Measurements from ENCODE around the gene PARM1. TPM values are rescaled to one million over a fixed set of nuclear protein-coding genes. Genes with fewer than 3 reads are reported as not detected.

Gene PARM1
- total RNA-seq, 2 donors from 2014 or later = not detected

DNA sequence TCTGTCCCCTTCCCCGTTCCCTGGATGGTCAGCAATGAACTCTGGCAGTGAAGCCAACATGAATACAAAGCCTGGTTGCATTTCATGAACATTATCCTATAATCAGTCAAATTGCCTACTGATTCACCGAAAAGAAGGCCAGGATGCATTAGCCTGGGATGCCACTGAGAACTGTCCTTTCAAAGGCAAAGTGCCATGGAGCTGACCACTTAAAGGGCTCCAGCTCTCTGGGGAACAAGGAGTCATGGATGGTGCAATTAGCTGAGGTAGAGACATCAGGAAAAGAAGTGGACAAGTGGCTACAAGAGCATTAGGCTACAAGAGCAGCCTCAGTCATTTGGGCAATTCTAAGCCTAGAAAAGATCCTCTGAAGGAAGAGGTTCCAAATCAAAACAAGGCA is 69.0 kb downstream of the PARM1 start:
- no peak for DNase-seq (ENCODE audit: low spot score in 2 of 2)
- Mint-ChIP-seq H3K27ac (no peak overlapping the region), H3K9me3 (peaks cover 3 to 12% of the 10 kb centered on the region in 2 donors), H3K36me3 (peaks cover 0 to 6% of the 10 kb centered on the region in 2 donors)
- no peak for ATAC-seq

- DNase-seq (ENCODE audit: low spot score in 2 of 2) = no peak
- peaks cover 0 to 8% of the 10 kb centered on the region in 2 donors for H3K36me3 Mint-ChIP-seq
- H3K27ac Mint-ChIP-seq = no peak overlapping the region
- no peak for ATAC-seq
- H3K9me3 Mint-ChIP-seq = peaks cover 4 to 15% of the 10 kb centered on the region in 2 donors
Measured at GRCh38 chr4:75002381-75002780, 69.5 kb downstream of the PARM1 start.

DNA sequence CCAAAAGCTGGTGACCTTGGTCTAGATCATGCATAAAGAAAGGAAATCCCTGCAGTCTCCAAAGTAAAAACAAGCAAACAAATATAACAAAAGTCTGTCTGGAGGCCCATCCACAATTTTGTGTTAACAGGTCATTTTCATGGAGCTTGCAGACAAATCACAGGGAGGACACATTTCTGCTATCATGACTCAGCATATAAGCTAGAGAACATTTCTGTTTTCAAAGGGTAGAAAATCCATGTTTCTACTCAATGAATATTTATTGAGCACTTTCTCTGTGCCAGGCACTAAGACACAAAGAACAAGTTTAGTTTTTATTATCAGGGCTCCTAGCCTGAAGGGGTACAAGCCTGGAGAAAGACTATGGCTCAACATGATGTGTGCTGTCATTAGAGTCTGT is 71.1 kb downstream of the PARM1 start:
- DNase-seq (ENCODE audit: low spot score in 2 of 2) = no peak
- no peak for ATAC-seq
- Mint-ChIP-seq H3K27ac (no peak overlapping the region), H3K36me3 (peaks cover 0 to 17% of the 10 kb centered on the region in 2 donors), H3K9me3 (peaks cover 11 to 25% of the 10 kb centered on the region in 2 donors)

DNA sequence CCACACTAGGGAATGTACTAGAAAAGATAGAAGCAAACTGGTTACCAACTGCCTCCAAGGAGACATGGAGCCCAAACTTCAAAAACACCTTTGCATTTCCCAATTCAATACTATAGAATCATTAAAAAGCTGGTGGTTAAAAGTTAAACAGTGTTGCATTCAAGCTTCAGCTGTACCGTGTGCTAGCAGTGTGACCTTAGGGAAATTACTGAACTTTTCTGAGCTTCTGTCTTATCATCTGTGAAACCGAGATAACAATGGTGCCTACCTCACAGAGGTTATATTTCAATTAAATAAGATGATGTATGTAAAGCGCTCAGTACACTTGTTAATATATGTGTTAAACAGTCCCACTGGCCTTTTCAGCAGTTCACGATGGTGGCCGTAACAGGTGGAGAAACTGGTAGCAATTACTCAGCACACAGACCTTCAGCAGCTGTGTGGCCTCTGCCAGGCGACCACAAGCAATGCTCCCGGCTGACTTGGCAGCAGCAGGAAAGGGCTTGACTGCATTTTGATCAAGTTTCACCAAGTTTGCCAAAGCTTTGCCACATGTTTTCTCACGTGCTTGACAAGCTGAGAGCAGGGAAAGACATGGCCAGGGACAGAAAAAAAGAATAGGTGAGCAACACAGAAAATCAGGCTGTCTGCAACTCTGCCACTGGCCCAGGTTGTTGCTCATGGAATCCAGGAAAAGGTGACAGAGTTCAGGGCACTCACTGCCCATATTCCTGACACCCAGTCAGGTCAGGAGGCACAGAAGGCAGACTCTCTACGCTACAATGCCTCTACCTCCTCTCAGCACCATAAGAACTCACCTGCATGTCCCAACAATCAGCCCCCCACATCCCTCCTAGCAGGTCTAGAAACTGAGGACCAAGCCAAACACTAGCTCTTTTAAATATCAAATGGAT is 72.1 kb downstream of the PARM1 start:
- ATAC-seq = no peak
- no peak for DNase-seq (ENCODE audit: low spot score in 2 of 2)
- Mint-ChIP-seq H3K36me3 (peaks cover 0 to 17% of the 10 kb centered on the region in 2 donors), H3K9me3 (peaks cover 11 to 30% of the 10 kb centered on the region in 2 donors), H3K27ac (no peak overlapping the region)

DNA sequence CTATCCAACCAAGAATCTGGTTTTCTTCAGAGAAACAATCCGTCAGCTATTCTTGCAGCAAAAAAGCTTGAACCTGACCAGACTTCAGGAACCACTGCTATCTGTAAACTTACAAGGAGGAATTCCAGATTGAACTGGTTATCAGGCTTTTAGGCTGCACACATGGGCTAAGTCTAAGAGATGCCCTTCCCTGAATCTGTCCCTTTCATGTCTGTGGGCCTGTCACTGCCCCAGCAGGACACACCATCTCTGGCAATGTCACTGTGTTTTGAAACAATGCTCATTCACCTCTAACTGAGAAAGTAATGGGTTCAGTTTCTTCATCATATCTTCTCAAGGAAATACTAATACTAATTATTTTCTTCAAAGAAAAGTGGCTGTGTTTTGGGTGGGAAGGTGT is 72.8 kb downstream of the PARM1 start:
- ATAC-seq = no peak
- peaks cover 11 to 30% of the 10 kb centered on the region in 2 donors for H3K9me3 Mint-ChIP-seq
- H3K27ac Mint-ChIP-seq = no peak overlapping the region
- no peak for DNase-seq (ENCODE audit: low spot score in 2 of 2)
- H3K36me3 Mint-ChIP-seq = peaks cover 0 to 17% of the 10 kb centered on the region in 2 donors

DNA sequence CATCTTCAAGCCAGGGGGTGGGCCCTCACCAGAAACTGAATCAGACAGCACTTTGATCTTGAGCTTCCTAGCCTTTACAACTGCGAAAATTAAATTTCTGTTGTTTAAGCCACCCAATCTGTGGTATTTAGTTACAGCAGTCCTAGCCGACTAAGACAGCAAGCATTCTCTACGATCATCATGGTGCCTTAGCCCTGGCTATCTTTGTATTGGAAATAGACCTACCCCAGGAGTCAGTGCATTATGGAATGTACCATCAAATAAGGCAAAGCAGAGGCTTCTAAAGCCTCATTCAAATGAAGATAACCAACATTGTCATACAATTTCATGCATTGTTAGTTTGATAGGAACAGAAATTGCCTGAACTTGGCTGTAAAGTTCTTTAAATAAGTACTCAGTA is 75.0 kb downstream of the PARM1 start:
- peaks cover 11 to 34% of the 10 kb centered on the region in 2 donors for H3K9me3 Mint-ChIP-seq
- no peak for ATAC-seq

GRCh38 chr4:75009138-75009537 is 76.2 kb downstream of the PARM1 start:
- Mint-ChIP-seq H3K36me3 (peaks cover 0 to 12% of the 10 kb centered on the region in 2 donors), H3K9me3 (peaks cover 14 to 34% of the 10 kb centered on the region in 2 donors), H3K27ac (no peak overlapping the region)
- no peak for ATAC-seq
- DNase-seq (ENCODE audit: low spot score in 2 of 2) = no peak

More for the DNA sequence above, 75.0 kb downstream of the PARM1 start:
- H3K36me3 Mint-ChIP-seq = peaks cover 0 to 17% of the 10 kb centered on the region in 2 donors
- H3K27ac Mint-ChIP-seq = no peak overlapping the region
- no peak for DNase-seq (ENCODE audit: low spot score in 2 of 2)

DNA sequence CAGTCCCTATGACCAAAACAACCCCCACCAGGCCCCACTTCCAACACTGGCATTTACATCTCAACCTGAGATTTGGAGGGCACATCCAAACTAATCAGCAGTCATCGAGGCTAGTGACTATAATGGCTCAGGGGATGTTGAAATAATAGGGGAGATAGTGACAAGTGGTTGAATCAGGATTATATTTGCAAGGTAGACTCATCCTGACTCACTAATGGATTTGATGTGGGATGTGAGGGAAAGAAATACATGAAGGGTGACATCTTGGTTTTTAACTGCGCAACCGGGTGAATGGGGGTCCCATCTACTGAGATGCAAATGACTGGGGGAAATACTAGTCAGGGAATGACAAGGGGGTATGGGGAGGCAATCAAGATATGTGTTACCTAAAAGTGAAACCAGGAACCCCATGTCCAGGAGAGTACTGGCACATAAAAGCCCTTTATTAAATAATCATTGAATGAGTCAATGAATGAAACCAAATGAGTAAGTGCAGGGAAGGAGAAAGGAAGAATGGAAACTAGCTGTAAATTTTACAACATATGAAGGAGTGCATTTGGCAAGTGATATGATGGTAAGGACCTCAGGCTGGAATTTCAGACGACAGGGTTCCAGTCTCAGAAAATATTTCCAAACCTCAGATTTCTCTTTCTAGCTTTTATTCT is 78.3 kb downstream of the PARM1 start:
- Mint-ChIP-seq H3K27ac (no peak overlapping the region), H3K36me3 (peaks cover 0 to 11% of the 10 kb centered on the region in 2 donors), H3K9me3 (peaks cover 11 to 32% of the 10 kb centered on the region in 2 donors)
- ATAC-seq = no peak
- no peak for DNase-seq (ENCODE audit: low spot score in 2 of 2)

- ATAC-seq = no peak
- Mint-ChIP-seq H3K27ac (no peak overlapping the region), H3K9me3 (peaks cover 3 to 17% of the 10 kb centered on the region in 2 donors), H3K36me3 (no peaks in the 10 kb centered on the region)
- DNase-seq (ENCODE audit: low spot score in 2 of 2) = no peak
Measured at GRCh38 chr4:75015627-75016026, 82.7 kb downstream of the PARM1 start.

DNA sequence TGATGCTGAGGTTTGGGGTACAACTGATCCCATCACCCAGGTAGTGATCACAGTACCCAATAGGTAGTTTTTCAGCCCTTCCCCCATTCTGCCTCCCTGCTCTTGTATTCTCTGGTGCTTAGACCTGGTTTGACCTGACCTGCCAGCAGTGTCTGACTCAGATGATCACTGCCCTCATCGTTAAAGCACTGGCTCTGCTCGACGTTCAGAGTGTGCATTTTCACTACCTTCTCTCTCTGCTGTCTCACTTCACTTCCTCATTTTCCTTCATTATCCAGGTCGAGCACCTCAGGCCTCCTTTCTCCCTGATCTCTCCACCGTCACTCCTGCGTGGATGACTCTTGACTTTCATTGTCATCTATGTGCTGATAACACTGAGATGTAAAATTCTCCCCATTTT is 83.6 kb downstream of the PARM1 start:
- no peak for DNase-seq (ENCODE audit: low spot score in 2 of 2)
- no peak overlapping the region for H3K27ac Mint-ChIP-seq
- no peaks in the 10 kb centered on the region for H3K36me3 Mint-ChIP-seq
- peaks cover 3 to 19% of the 10 kb centered on the region in 2 donors for H3K9me3 Mint-ChIP-seq
- no peak for ATAC-seq

- H3K27ac Mint-ChIP-seq = no peak overlapping the region
- no peak for DNase-seq (ENCODE audit: low spot score in 2 of 2)
- H3K36me3 Mint-ChIP-seq = no peaks in the 10 kb centered on the region
- no peak for ATAC-seq
- peaks cover under 1 to 8% of the 10 kb centered on the region in 2 donors for H3K9me3 Mint-ChIP-seq
Measured at GRCh38 chr4:75018811-75019479, 86.0 kb downstream of the PARM1 start.

DNA sequence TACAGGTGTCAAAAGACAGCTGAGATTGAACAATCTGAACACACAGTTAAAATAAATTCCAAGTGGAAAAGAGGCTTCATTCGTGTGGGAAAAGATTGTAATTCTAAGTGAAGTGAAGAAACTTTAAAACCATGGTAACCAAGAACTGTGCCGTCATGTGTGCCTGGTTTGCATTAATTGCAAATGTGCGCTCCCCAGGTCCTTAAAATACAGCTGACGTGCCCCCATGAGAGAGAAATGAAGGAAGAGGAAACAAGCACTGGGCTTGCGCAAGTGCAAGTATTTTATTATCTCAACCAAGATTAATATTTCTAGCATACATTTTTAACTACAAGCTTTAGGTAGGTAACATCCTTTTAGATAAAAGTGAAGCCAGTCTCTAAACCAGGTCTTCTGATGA is 92.5 kb downstream of the PARM1 start:
- no peak overlapping the region for H3K27ac Mint-ChIP-seq
- peaks cover 0 to 4% of the 10 kb centered on the region in 2 donors for H3K9me3 Mint-ChIP-seq
- ATAC-seq = no peak
- DNase-seq (ENCODE audit: low spot score in 2 of 2) = no peak
- no peaks in the 10 kb centered on the region for H3K36me3 Mint-ChIP-seq

DNA sequence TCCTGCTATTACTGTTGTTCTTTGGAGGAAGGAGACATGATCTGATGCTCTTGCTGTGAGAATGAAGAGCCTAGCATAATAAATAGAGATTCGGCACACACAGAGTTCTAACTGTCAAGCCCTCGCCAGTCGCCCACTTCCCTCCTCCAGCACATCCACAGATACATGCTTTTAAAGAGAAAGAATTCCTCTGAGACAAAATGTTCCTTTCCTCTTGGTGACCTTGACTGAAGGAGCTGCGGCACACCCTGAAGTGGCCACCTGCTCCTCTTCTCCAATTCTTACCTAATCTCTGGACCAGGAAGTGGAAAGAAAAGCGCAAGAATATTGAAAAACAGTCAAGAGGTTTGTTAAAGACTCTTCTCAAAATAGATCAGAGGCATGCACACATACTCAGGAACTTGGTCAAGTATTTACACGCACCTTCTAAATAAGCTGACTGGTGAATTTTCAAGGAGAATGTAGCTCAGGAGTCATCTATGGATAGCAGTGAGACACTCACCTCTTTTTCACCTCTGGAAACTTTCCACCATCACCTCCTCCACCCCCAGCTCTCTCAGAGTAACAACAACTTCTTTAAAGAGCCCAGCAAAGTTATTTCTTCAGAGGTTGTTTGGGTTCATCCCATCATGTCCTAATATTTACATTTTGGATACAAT is 95.4 kb downstream of the PARM1 start:
- Mint-ChIP-seq H3K9me3 (no peaks in the 10 kb centered on the region), H3K36me3 (no peaks in the 10 kb centered on the region), H3K27ac (no peak overlapping the region)
- DNase-seq (ENCODE audit: low spot score in 2 of 2) (no peak), ATAC-seq (no peak)

GRCh38 chr4:75030028-75030427 is 97.1 kb downstream of the PARM1 start:
- DNase-seq (ENCODE audit: low spot score in 2 of 2) = no peak
- no peaks in the 10 kb centered on the region for H3K36me3 Mint-ChIP-seq

DNA sequence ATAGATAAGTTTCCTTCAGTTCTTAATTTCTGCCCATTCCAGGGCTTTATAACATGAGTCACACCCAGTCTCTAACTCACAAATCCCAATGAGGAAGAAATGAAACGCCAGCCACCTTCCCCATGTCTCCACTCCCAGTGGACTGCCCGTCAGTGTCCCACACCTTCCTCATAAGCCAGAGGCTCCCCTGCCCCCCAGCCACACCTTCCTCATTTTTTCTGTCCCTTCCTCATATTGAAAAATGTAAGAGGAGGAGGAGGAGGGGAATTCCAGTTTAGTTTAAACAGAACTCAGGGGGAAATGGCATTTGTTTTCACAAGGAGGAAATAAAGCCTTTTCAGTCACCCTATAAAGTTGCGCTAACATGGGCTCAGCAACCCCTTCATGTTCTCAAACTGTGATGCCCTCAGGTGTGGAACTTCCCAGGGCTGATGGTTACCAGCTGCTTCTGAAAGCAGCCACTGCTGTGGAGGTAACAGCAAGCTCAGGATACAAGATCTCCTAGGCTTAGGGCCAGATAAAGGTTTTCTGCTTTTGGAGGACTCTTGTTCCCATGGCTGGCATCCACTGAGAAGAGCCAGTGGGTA is 97.8 kb downstream of the PARM1 start:
- Mint-ChIP-seq H3K36me3 (no peaks in the 10 kb centered on the region), H3K27ac (no peak overlapping the region), H3K9me3 (peaks cover 4 to 5% of the 10 kb centered on the region in 2 donors)
- DNase-seq (ENCODE audit: low spot score in 2 of 2) (no peak), ATAC-seq (no peak)

More at GRCh38 chr4:75030028-75030427, 97.1 kb downstream of the PARM1 start:
- Mint-ChIP-seq H3K9me3 (peaks cover 4% of the 10 kb centered on the region in 2 donors), H3K27ac (no peak overlapping the region)
- ATAC-seq = no peak

GRCh38 chr4:75031775-75032174 is 98.9 kb downstream of the PARM1 start:
- DNase-seq (ENCODE audit: low spot score in 2 of 2) = no peak
- Mint-ChIP-seq H3K27ac (no peak overlapping the region), H3K36me3 (no peaks in the 10 kb centered on the region), H3K9me3 (peaks cover 4 to 5% of the 10 kb centered on the region in 2 donors)
- ATAC-seq = no peak
